ENCODE results near the gene OTC.

Gene OTC

DNA sequence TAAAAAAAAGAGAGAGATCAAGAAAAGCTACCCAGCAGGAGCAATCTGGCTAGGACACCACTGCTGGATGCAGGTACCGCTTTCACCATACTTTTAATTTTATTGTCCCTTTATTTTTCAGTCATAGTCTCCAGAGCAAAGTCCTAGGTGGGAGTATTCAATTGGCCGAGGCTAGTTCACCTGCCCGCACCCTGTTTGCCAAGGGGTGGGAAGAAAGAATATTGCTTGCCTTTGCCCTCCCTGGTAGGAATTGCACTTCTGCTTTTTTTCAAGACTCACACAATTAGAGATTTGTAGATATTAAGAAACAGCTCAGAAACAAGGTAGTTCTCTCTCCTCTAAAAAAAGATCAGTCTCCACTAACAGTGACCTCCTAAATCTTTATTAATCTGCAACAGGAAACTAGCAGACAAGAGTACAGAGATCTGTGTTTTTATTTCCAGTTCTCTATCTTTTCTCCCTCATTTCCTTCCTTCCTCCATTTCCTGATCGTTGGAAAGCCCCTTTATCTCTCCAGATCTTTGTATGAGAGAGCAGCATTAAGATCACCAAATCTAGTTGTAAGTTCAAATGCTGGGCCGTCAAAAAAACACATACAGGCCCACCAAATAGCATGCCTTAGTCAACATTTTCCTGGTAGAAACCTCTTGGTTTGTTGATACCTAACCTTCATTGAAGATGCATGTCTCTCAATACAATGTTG is 15.7 kb upstream of the OTC start:
- Histone ChIP-seq H3K4me1 (ENCODE audit: insufficient read depth, low read length) (0 out of 2 replicates have a peak, but pooled peaks cover 3% of the 10 kb centered on the region), H3K9ac (ENCODE audit: low read depth, low read length) (no peak overlapping the region), H3K9me3 (ENCODE audit: control insufficient read depth, insufficient read depth, low read length) (no peaks in the 10 kb centered on the region), H3K36me3 (ENCODE audit: insufficient read depth, low read length) (no peaks in the 10 kb centered on the region)

GRCh38 chrX:38341442-38341841 is 11.0 kb upstream of the OTC start:
- Histone ChIP-seq H3K4me1 (ENCODE audit: insufficient read depth, low read length) (0 out of 2 replicates have a peak, but pooled peaks cover 3% of the 10 kb centered on the region), H3K9ac (ENCODE audit: low read depth, low read length) (no peak overlapping the region), H3K9me3 (ENCODE audit: control insufficient read depth, insufficient read depth, low read length) (no peaks in the 10 kb centered on the region), H3K36me3 (ENCODE audit: insufficient read depth, low read length) (no peaks in the 10 kb centered on the region)

GRCh38 chrX:38342853-38343778 is 9.3 kb upstream of the OTC start:
- no peaks in the 10 kb centered on the region for H3K9me3 ChIP-seq (ENCODE audit: control insufficient read depth, insufficient read depth, low read length)
- H3K4me1 ChIP-seq (ENCODE audit: insufficient read depth, low read length) = peaks cover 7% of the 10 kb centered on the region; the same call in 1 of the 2 replicates
- H3K9ac ChIP-seq (ENCODE audit: low read depth, low read length) = no peak overlapping the region
- H3K36me3 ChIP-seq (ENCODE audit: insufficient read depth, low read length) = no peaks in the 10 kb centered on the region

DNA sequence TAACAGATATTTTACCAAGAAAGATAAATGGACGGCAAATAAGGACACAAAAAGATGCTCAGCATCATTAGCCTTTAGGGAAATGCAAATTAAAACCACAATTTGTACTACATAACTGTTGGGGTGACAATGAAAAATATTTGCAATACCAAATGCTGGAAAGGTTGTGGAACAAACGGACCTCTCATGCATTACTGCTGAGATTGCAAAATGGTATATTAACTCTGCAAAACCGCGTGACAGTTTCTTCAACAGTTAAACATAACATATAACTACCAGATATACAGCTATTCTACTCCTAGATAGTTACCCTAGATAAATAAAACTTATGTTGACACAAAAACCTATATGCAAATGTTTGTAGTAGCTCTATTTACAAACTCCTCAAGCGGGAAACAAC is 6.3 kb upstream of the OTC start:
- peaks cover 3% of the 10 kb centered on the region; the same call in 1 of the 2 replicates for H3K4me1 ChIP-seq (ENCODE audit: insufficient read depth, low read length)

GRCh38 chrX:38347136-38347535 is 5.3 kb upstream of the OTC start:
- Histone ChIP-seq H3K9me3 (ENCODE audit: control insufficient read depth, insufficient read depth, low read length) (no peaks in the 10 kb centered on the region), H3K4me1 (ENCODE audit: insufficient read depth, low read length) (peaks cover 3% of the 10 kb centered on the region; the same call in 1 of the 2 replicates), H3K36me3 (ENCODE audit: insufficient read depth, low read length) (no peaks in the 10 kb centered on the region), H3K9ac (ENCODE audit: low read depth, low read length) (no peak overlapping the region)

More for the DNA sequence above, 6.3 kb upstream of the OTC start:
- Histone ChIP-seq H3K9me3 (ENCODE audit: control insufficient read depth, insufficient read depth, low read length) (no peaks in the 10 kb centered on the region), H3K9ac (ENCODE audit: low read depth, low read length) (no peak overlapping the region), H3K36me3 (ENCODE audit: insufficient read depth, low read length) (no peaks in the 10 kb centered on the region)

DNA sequence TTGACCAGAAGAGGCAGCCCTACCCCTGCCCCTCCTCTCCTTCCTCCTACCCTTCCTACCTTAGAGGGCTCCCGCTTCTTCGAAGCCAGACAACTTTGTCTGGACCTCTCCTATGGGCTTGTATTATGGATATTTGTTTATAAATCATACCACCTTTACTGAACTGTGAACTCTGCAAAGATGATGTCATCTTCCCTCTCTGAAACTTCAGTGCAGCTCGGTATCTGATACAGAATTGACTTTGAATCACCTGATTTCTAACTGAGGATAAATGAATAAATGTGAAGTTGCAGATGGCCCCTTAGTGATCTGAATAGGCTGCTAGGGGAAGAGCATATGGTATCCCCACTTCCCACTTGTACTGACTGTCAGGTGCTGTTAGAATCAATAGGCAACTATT is 1.1 kb upstream of the OTC start:
- Histone ChIP-seq H3K9me3 (ENCODE audit: control insufficient read depth, insufficient read depth, low read length) (no peaks in the 10 kb centered on the region), H3K36me3 (ENCODE audit: insufficient read depth, low read length) (no peaks in the 10 kb centered on the region), H3K4me1 (ENCODE audit: insufficient read depth, low read length) (peaks cover 3% of the 10 kb centered on the region; the same call in 1 of the 2 replicates), H3K9ac (ENCODE audit: low read depth, low read length) (no peak overlapping the region)

GRCh38 chrX:38356401-38356800 is 4.0 kb downstream of the OTC start:
- Histone ChIP-seq H3K9ac (ENCODE audit: low read depth, low read length) (no peak overlapping the region), H3K36me3 (ENCODE audit: insufficient read depth, low read length) (no peaks in the 10 kb centered on the region), H3K4me1 (ENCODE audit: insufficient read depth, low read length) (no peaks in the 10 kb centered on the region), H3K9me3 (ENCODE audit: control insufficient read depth, insufficient read depth, low read length) (no peaks in the 10 kb centered on the region)

- Histone ChIP-seq H3K9ac (ENCODE audit: low read depth, low read length) (no peak overlapping the region), H3K36me3 (ENCODE audit: insufficient read depth, low read length) (no peaks in the 10 kb centered on the region), H3K9me3 (ENCODE audit: control insufficient read depth, insufficient read depth, low read length) (no peaks in the 10 kb centered on the region), H3K4me1 (ENCODE audit: insufficient read depth, low read length) (no peaks in the 10 kb centered on the region)
Observed at GRCh38 chrX:38357747-38358673, 5.6 kb downstream of the OTC start.

GRCh38 chrX:38363046-38363445 is 10.6 kb downstream of the OTC start:
- Histone ChIP-seq H3K9me3 (ENCODE audit: control insufficient read depth, insufficient read depth, low read length) (no peaks in the 10 kb centered on the region), H3K4me1 (ENCODE audit: insufficient read depth, low read length) (no peaks in the 10 kb centered on the region), H3K36me3 (ENCODE audit: insufficient read depth, low read length) (no peaks in the 10 kb centered on the region), H3K9ac (ENCODE audit: low read depth, low read length) (no peak overlapping the region)

DNA sequence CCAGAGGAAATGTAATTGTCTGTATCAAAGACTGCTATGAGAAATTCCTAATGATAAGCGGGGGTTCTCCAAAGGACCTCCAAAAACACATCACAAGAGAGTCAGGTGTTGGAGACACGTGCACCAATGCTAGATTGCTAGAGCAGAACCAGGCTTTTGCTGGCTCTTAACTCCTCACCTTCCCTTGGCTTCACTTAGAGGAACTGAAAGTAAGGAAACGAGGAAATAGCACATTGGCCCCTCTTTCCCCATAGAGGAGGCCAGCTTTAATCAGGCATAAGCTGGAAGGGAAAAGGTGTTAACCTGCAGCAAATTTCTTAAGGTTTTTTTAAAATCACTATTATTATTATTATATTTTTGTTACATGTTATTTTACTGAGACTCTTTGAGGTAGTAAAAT is 13.6 kb downstream of the OTC start:
- Histone ChIP-seq H3K9ac (ENCODE audit: low read depth, low read length) (no peak overlapping the region), H3K9me3 (ENCODE audit: control insufficient read depth, insufficient read depth, low read length) (no peaks in the 10 kb centered on the region), H3K36me3 (ENCODE audit: insufficient read depth, low read length) (no peaks in the 10 kb centered on the region), H3K4me1 (ENCODE audit: insufficient read depth, low read length) (no peaks in the 10 kb centered on the region)

DNA sequence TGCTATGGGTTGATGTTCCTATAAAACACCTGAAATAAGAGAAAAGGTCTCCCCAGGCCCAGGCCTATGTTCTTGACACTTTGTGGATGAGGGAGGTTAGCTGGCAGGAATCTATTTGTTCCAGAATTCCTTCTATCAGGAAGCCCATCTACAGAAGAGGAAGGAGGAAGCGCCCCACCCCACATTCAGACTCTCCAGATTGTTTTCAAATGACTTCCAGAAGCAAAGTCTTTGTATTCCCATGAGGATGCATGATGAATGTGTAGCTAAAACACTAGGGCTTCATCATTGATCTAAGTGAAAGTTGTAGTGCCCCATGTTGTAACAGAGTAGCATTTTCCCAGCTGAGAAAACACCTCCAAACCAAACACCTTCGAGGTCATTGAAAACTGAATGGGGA is 16.4 kb downstream of the OTC start:
- H3K36me3 ChIP-seq (ENCODE audit: insufficient read depth, low read length) = no peaks in the 10 kb centered on the region
- H3K9ac ChIP-seq (ENCODE audit: low read depth, low read length) = no peak overlapping the region
- no peaks in the 10 kb centered on the region for H3K4me1 ChIP-seq (ENCODE audit: insufficient read depth, low read length)
- no peaks in the 10 kb centered on the region for H3K9me3 ChIP-seq (ENCODE audit: control insufficient read depth, insufficient read depth, low read length)

DNA sequence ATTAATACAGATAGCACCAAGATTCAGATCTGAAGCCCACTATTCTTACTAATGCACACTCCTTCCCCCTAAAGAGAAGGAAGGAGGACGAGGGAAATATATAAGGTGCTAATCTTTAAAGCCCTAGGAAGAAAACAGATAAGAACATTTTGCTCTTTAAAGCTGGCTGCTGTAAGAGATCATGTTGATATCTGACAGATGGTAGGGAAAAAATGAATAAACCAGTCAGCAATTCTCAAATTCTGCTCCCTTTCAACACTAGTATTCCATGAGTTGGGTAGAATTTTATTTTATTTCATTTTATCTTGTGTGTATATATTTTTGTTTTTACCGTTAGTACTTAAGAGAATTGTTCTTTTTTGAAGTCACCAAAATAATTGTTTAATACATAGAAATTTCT is 19.2 kb downstream of the OTC start:
- Histone ChIP-seq H3K36me3 (ENCODE audit: insufficient read depth, low read length) (no peaks in the 10 kb centered on the region), H3K4me1 (ENCODE audit: insufficient read depth, low read length) (no peaks in the 10 kb centered on the region), H3K9ac (ENCODE audit: low read depth, low read length) (no peak overlapping the region), H3K9me3 (ENCODE audit: control insufficient read depth, insufficient read depth, low read length) (no peaks in the 10 kb centered on the region)

GRCh38 chrX:38374431-38374830 is 22.0 kb downstream of the OTC start:
- no peak overlapping the region for H3K9ac ChIP-seq (ENCODE audit: low read depth, low read length)
- H3K4me1 ChIP-seq (ENCODE audit: insufficient read depth, low read length) = no peaks in the 10 kb centered on the region
- no peaks in the 10 kb centered on the region for H3K9me3 ChIP-seq (ENCODE audit: control insufficient read depth, insufficient read depth, low read length)
- no peaks in the 10 kb centered on the region for H3K36me3 ChIP-seq (ENCODE audit: insufficient read depth, low read length)

GRCh38 chrX:38375891-38376290 is 23.5 kb downstream of the OTC start:
- no peak overlapping the region for H3K9ac ChIP-seq (ENCODE audit: low read depth, low read length)
- H3K36me3 ChIP-seq (ENCODE audit: insufficient read depth, low read length) = no peaks in the 10 kb centered on the region
- H3K9me3 ChIP-seq (ENCODE audit: control insufficient read depth, insufficient read depth, low read length) = no peaks in the 10 kb centered on the region

More at GRCh38 chrX:38375891-38376290, 23.5 kb downstream of the OTC start:
- H3K4me1 ChIP-seq (ENCODE audit: insufficient read depth, low read length) = no peaks in the 10 kb centered on the region

All from ES-I3 (cell line).